ENCODE measurements around the gene DEAF1.

DNA sequence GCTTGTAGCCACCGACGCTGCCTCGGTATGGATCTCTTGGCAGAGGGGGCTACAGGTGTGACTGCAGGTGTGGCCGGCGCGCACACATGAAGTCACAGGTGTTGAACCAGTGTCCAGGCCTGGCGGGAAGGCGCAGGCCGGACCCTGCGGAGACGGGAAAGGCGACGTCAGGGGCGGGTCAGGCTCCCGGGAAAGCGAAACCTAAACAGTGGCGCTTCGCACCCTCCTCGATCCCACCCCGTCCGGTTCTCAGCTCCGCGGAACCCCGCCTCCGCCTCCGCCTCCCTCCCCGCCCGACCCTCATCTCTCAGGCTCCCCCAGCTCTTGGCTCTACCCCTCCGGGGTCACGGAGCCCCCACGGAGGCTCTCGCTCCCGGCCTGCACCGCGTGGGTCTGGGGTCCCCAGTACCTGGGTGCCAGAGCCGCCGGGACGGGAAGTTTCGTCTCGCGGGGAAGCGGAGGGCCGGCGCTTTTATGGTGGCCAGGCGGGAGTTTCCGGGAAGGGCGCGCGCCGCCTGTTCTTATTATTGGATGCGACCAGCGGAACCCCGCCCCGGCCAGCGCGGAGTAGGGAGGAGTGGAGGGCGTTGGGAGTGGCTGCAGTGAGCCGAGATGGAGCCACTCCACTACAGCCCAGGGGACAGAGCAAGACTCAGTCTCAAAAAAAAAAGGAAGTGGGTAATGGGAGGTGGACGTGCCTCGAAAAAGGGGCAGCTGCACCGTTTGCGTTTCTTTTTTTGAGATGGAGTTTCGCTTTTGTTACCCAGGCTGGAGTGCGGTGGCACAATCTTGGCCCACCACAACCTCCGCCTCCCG is 79.3 kb downstream of the DEAF1 start, which contains the start of gene IRF7:
- TF ChIP-seq, protein P1, sequence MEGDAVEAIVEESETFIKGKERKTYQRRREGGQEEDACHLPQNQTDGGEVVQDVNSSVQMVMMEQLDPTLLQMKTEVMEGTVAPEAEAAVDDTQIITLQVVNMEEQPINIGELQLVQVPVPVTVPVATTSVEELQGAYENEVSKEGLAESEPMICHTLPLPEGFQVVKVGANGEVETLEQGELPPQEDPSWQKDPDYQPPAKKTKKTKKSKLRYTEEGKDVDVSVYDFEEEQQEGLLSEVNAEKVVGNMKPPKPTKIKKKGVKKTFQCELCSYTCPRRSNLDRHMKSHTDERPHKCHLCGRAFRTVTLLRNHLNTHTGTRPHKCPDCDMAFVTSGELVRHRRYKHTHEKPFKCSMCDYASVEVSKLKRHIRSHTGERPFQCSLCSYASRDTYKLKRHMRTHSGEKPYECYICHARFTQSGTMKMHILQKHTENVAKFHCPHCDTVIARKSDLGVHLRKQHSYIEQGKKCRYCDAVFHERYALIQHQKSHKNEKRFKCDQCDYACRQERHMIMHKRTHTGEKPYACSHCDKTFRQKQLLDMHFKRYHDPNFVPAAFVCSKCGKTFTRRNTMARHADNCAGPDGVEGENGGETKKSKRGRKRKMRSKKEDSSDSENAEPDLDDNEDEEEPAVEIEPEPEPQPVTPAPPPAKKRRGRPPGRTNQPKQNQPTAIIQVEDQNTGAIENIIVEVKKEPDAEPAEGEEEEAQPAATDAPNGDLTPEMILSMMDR (conservative IDR thresholded peaks at IDR 0.05; ENCODE audit: low read length), result no peak
- no peak for TF ChIP-seq EZH2phosphoT487 (IDR thresholded peaks at IDR 0.05; ENCODE audit: borderline replicate concordance)
